AG04449 (cell line): ENCODE results near the gene PRPF4.
A peak's percentile ranks its signal among the peaks of the same experiment; 100 is the strongest.

Experiments used
- CTCF ChIA-PET: fragments of 350-600 bp; formaldehyde crosslinking; extraction: SDS; loops from one replicate; lab custom pipeline; 2021; ENCODE audit warnings: antibody characterized with exemption; lab: Yijun Ruan, JAX
- POLR2A ChIA-PET: fragments of 400-600, 350-600 bp; formaldehyde crosslinking; extraction: SDS; loops from one replicate; lab custom pipeline; 2020; ENCODE audit warnings: antibody characterized with exemption, inconsistent platforms; lab: Yijun Ruan, JAX
- DNase-seq: peaks from one replicate; pipeline ENCODE4 v3.0.0-alpha.2; 2010; ENCODE audit warnings: low read depth, low spot score
- H3K4me3 ChIP-seq: 2 replicates; pipeline ENCODE4 v1.5.1; 2011; ENCODE audit warnings: low read depth, mild to moderate bottlenecking, control low read depth, low read length
- CTCF ChIP-seq: IDR thresholded peaks from one replicate; pipeline ENCODE4 v1.5.1; 2011; ENCODE audit warnings: mild to moderate bottlenecking, moderate library complexity, low read length, control low read depth, inconsistent platforms; ENCODE audit not compliant: insufficient read depth; ENCODE audit errors: missing control alignments

Gene PRPF4

DNA sequence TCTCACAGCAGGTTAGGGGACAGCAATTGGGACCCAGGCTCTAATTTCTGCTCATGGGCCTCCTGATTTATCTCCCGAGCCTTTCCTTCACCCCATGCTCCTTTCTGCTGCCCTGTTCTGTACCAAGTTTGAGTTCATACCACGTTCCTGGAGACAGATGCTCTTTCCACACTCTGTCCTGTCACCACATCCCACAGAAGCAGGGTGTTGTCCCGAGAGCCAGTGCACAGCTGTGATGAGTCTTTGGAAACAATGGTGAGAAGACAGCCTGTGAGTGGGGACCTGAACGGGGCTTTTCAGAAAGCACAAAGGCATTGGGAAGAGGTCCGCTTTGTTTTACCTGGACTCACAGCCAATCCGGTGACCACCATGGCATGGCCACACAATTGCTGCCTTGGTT, 47.2 kb downstream of the PRPF4 start:
- CTCF ChIA-PET: no interaction called here
- POLR2A ChIA-PET: no interaction called here
- no peak for TF ChIP-seq CTCF
- DNase-seq: no peak
- H3K4me3 ChIP-seq: no peak overlapping the region

GRCh38 chr9:113326230-113326629, 50.8 kb downstream of the PRPF4 start:
- no peak for DNase-seq
- ChIA-PET CTCF (interaction anchor here (0.6 to 1.4 kb wide), 5 partner anchors 16 to 149 kb away, joined by 3 to 4 read pairs (median 3); partner anchors contain the start of gene ALAD), POLR2A (no interaction called here)
- no peak overlapping the region for H3K4me3 ChIP-seq
- TF ChIP-seq CTCF: no peak

- TF ChIP-seq CTCF: no peak
- no peak overlapping the region for H3K4me3 ChIP-seq
- CTCF ChIA-PET: interaction anchor here (0.7 to 1.8 kb wide), 4 partner anchors 8 to 17 kb away, joined by 3 to 6 read pairs (median 4); no protein-coding TSS in a partner anchor
- no peak for DNase-seq
- POLR2A ChIA-PET: no interaction called here
Observed at GRCh38 chr9:113328045-113328782, 52.8 kb downstream of the PRPF4 start.

GRCh38 chr9:113331780-113332179, 56.3 kb downstream of the PRPF4 start:
- CTCF ChIA-PET: no interaction called here
- POLR2A ChIA-PET: no interaction called here
- TF ChIP-seq CTCF: no peak

GRCh38 chr9:113337714-113338113, 62.3 kb downstream of the PRPF4 start:
- ChIA-PET CTCF (no interaction called here), POLR2A (no interaction called here)
- TF ChIP-seq CTCF: no peak
- H3K4me3 ChIP-seq: no peak overlapping the region
- DNase-seq: no peak

More at GRCh38 chr9:113331780-113332179, 56.3 kb downstream of the PRPF4 start:
- DNase-seq: no peak
- H3K4me3 ChIP-seq: no peak overlapping the region

DNA sequence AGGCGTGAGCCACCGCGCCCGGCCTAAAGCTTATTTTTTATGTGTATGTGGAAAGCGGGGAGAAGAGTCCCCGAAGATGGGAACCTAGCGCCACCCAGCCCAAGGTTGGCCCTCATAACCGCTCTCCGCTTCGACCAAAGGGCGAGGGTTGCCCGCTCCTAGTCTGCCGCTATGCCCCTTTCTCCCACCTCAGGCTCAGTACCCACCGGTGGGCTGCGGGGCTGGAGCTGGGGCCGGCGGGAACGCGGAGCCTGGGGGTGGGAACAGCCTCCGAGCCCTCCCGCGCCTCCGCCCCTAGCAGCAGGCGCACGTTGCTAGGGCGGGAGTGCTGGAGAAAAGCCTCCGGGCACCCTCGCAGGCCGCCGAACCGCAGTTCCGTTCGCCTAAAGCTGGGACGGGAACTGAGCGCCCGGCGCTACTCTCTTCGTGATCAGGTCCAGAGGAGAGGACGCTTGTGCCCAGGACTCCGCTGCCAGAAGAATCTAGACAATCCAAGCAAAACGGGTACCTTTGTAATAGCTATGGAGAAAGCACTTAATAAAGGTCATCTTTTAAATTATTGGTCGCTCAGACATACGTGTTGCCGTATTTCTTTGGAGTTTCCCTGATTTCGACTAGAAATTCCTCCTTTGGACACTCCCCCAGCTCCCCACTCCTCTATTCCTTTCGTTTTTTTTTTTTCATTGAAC, 64.7 kb downstream of the PRPF4 start, which contains the start of gene WDR31:
WDR31 (minus strand) TSS at position 265 of the 689 bp plus-strand sequence. CDS start 8,253 bp downstream, outside the sequence.
- TF ChIP-seq CTCF: no peak
- CTCF ChIA-PET: interaction anchor here (0.9 to 3.7 kb wide), 7 partner anchors 11 to 86 kb away, joined by 3 to 26 read pairs (median 5); partner anchors contain the start of genes ALAD, CDC26 and PRPF4
- POLR2A ChIA-PET: interaction anchor here (0.6 to 1.5 kb wide), 3 partner anchors 18 to 65 kb away, joined by 3 to 14 read pairs (median 5); partner anchors contain the start of genes CDC26 and PRPF4
- peak within 1 kb of the TSS; percentile 93 for H3K4me3 ChIP-seq
- peak; percentile 29 for DNase-seq
